Activated CD8-positive, alpha-beta memory T cell treated with anti-CD3 and anti-CD28 coated beads for 48 hours (primary cell): Measurements from ENCODE around the gene KIAA1217.

Experiments
- DNase-seq, 3 experiments: peaks; one replicate each; pipeline ENCODE4 v3.0.0-alpha.2; 2020; ENCODE audit warnings: low read depth in 2 of 3, low spot score in 2 of 3

The KIAA1217 gene

GRCh38 chr10:24541239-24541753 is 332.4 kb downstream of the KIAA1217 start:
- DNase-seq: no peak

GRCh38 chr10:24542314-24543270 is 333.7 kb downstream of the KIAA1217 start:
- no peak for DNase-seq

- no peak for DNase-seq
Observed at GRCh38 chr10:24544776-24545175, 335.8 kb downstream of the KIAA1217 start.

- no peak for DNase-seq
Observed at GRCh38 chr10:24545585-24545984, 336.6 kb downstream of the KIAA1217 start.

- no peak for DNase-seq
Observed at GRCh38 chr10:24550680-24551079, 341.7 kb downstream of the KIAA1217 start.

GRCh38 chr10:24551161-24551560 is 342.2 kb downstream of the KIAA1217 start:
- DNase-seq: no peak

- no peak for DNase-seq
Observed at GRCh38 chr10:24552346-24553016, 343.5 kb downstream of the KIAA1217 start.

- DNase-seq: no peak
Observed at GRCh38 chr10:24553051-24553612, 344.2 kb downstream of the KIAA1217 start.

GRCh38 chr10:24554036-24554435 is 345.1 kb downstream of the KIAA1217 start:
- no peak for DNase-seq

- no peak for DNase-seq
Observed at GRCh38 chr10:24556126-24556749, 347.3 kb downstream of the KIAA1217 start.

- no peak for DNase-seq
Observed at GRCh38 chr10:24556750-24557742, 348.1 kb downstream of the KIAA1217 start.

GRCh38 chr10:24561453-24561852 is 352.5 kb downstream of the KIAA1217 start:
- no peak for DNase-seq

- no peak for DNase-seq
Observed at GRCh38 chr10:24568042-24568441, 359.1 kb downstream of the KIAA1217 start.

- DNase-seq: no peak
Observed at GRCh38 chr10:24569330-24569796, 360.4 kb downstream of the KIAA1217 start.

- no peak for DNase-seq
Observed at GRCh38 chr10:24569828-24570657, 361.1 kb downstream of the KIAA1217 start.

- no peak for DNase-seq
Observed at GRCh38 chr10:24570658-24571426, 361.9 kb downstream of the KIAA1217 start.

GRCh38 chr10:24571870-24572450 is 363.0 kb downstream of the KIAA1217 start:
- DNase-seq: no peak

- DNase-seq: no peak
Observed at GRCh38 chr10:24574161-24574560, 365.2 kb downstream of the KIAA1217 start.
